Endodermal cell (in vitro differentiated cells): ENCODE results near the gene BST1. TPM values are rescaled to one million over a fixed set of nuclear protein-coding genes. Genes with fewer than 3 reads are reported as not detected.

Source experiments
- DNase-seq: peaks from one replicate; pipeline ENCODE4 v3.0.0-alpha.2; 2017
- H3K27ac ChIP-seq: 2 replicates; pipeline ENCODE4 v1.5.1; 2013; ENCODE audit warnings: mild to moderate bottlenecking, low read depth, low read length, moderate library complexity
- H3K27me3 ChIP-seq: 2 replicates; pipeline ENCODE4 v1.6.1; 2013; ENCODE audit warnings: mild to moderate bottlenecking, low read length, moderate library complexity; ENCODE audit not compliant: insufficient read depth, control insufficient read depth, poor library complexity, severe bottlenecking
- H3K36me3 ChIP-seq: 2 replicates; pipeline ENCODE4 v1.7.0; 2013; ENCODE audit warnings: mild to moderate bottlenecking, low read length, moderate library complexity; ENCODE audit not compliant: control insufficient read depth, insufficient read depth
- H3K4me1 ChIP-seq: one replicate; pipeline ENCODE4 v1.7.0; 2013; ENCODE audit warnings: low read length; ENCODE audit not compliant: control insufficient read depth, insufficient read depth
- H3K4me3 ChIP-seq: 2 replicates; pipeline ENCODE4 v1.5.1; 2013; ENCODE audit warnings: mild to moderate bottlenecking, low read length, moderate library complexity
- H3K9ac ChIP-seq: 2 replicates; pipeline ENCODE4 v1.6.1; 2013; ENCODE audit warnings: mild to moderate bottlenecking, low read length, moderate library complexity; ENCODE audit not compliant: poor library complexity, severe bottlenecking; ENCODE audit errors: extremely low read depth
- H3K9me3 ChIP-seq: 2 replicates; pipeline ENCODE4 v1.6.1; 2013; ENCODE audit warnings: mild to moderate bottlenecking, low read length, moderate library complexity; ENCODE audit not compliant: control insufficient read depth
- H3K27ac Mint-ChIP-seq: 2 replicates; pipeline ENCODE4 v1.8.0; 2020; ENCODE audit warnings: mixed read lengths
- H3K27me3 Mint-ChIP-seq: 2 replicates; pipeline ENCODE4 v1.8.0; 2021; ENCODE audit warnings: mild to moderate bottlenecking, mixed read lengths; ENCODE audit not compliant: insufficient read depth
- H3K36me3 Mint-ChIP-seq: 2 replicates; pipeline ENCODE4 v1.8.0; 2020; ENCODE audit warnings: low read depth, mixed read lengths
- H3K4me1 Mint-ChIP-seq: 2 replicates; pipeline ENCODE4 v1.8.0; 2020; ENCODE audit warnings: mixed read lengths
- H3K4me3 Mint-ChIP-seq: 2 replicates; pipeline ENCODE4 v1.8.0; 2020; ENCODE audit warnings: mild to moderate bottlenecking, moderate library complexity, mixed read lengths
- H3K9me3 Mint-ChIP-seq: 2 replicates; pipeline ENCODE4 v1.8.0; 2020; ENCODE audit warnings: mild to moderate bottlenecking, mixed read lengths
- CTCF ChIP-seq: fragments of 200-600 bp; sonication (generic); conservative IDR thresholded peaks from 2 replicates; pipeline ENCODE4 v1.5.0; 2021; ENCODE audit warnings: antibody characterized with exemption, mild to moderate bottlenecking
- WGBS, 2 experiments: methylation state at CpG; one replicate each; pipeline versions ENCODE4 v1.1.5 to v1.1.7; 2013; ENCODE audit warnings: missing lambda C conversion rate in 2 of 2, mixed read lengths in 1 of 2; ENCODE audit not compliant: insufficient coverage in 1 of 2, insufficient read length in 1 of 2; 5-methylcytosine and 5-hydroxymethylcytosine counted together
- total RNA-seq, 2 donors: library from RNA; stranded (reverse); fragmentation: NEBNext Ultra II Directional in 1 of 2; extraction: Animal tissue kit (Norgen Biotek cat#: 25700) in 1 of 2; gene quantifications; 2 replicates in 1 of 2; 3 replicates in 1 of 2; pipeline ENCODE4 v1.2.1, GENCODE V29; 2021

Gene BST1
- total RNA-seq, 2 donors from 2014 or later, result 0.44 to 0.53 TPM

GRCh38 chr4:15691346-15692135 lies 11.3 kb upstream of the BST1 start:
- peaks cover 23% of the 10 kb centered on the region for H3K36me3 Mint-ChIP-seq
- H3K9me3 ChIP-seq, result peaks cover 23% of the 10 kb centered on the region
- H3K27ac ChIP-seq, result peak overlapping the region; percentile 87
- peaks cover 34% of the 10 kb centered on the region for H3K4me1 Mint-ChIP-seq
- peaks cover 4% of the 10 kb centered on the region for H3K4me1 ChIP-seq
- H3K4me3 ChIP-seq, result no peak overlapping the region
- peaks cover 23% of the 10 kb centered on the region for H3K36me3 ChIP-seq
- no peak for DNase-seq
- H3K9me3 Mint-ChIP-seq, result peaks cover 5% of the 10 kb centered on the region
- no peaks in the 10 kb centered on the region for H3K27me3 ChIP-seq
- no peak overlapping the region for H3K4me3 Mint-ChIP-seq
- no peaks in the 10 kb centered on the region for H3K27me3 Mint-ChIP-seq
- WGBS, 2 experiments, result 75 to 81% methylated on average over 3 of the region's 3 CpGs
- TF ChIP-seq CTCF, result no peak
- H3K9ac ChIP-seq, result peak overlapping the region; percentile 63
- peak overlapping the region; percentile 97 for H3K27ac Mint-ChIP-seq

DNA sequence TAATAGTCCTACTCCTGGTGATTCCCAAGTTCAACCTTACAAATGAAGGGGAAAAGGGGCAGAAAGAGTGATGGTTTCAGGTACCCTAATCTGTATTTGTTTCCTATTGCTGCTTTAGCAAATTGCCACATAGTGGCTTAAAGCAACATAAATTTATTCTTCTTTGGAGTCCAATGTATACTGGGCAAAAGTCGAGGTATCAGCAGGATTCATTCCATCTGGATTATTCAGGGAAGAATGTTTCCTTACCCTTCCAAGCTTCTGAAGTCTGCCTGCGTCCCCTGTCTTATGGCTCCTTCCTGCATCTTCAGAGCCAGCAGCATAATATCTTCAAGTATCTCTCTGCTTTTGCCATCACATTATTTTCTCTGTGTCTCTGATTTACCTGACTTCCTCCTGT lies 10.3 kb upstream of the BST1 start:
- Histone ChIP-seq H3K4me3 (no peak overlapping the region), H3K27ac (no peak overlapping the region), H3K9me3 (peaks cover 23% of the 10 kb centered on the region), H3K9ac (no peak overlapping the region), H3K36me3 (peaks cover 12% of the 10 kb centered on the region), H3K27me3 (no peaks in the 10 kb centered on the region), H3K4me1 (peaks cover 4% of the 10 kb centered on the region)
- TF ChIP-seq CTCF, result no peak
- Mint-ChIP-seq H3K9me3 (peaks cover 13% of the 10 kb centered on the region), H3K4me1 (peaks cover 34% of the 10 kb centered on the region), H3K4me3 (no peak overlapping the region), H3K27me3 (peaks cover 2% of the 10 kb centered on the region), H3K36me3 (peaks cover 13% of the 10 kb centered on the region), H3K27ac (no peak overlapping the region)
- DNase-seq, result no peak
- 86 to 92% methylated on average over 2 of the region's 2 CpGs for WGBS, 2 experiments

- peaks cover 37% of the 10 kb centered on the region for H3K9me3 ChIP-seq
- Mint-ChIP-seq H3K4me1 (peaks cover 34% of the 10 kb centered on the region), H3K27me3 (peaks cover 2% of the 10 kb centered on the region), H3K4me3 (no peak overlapping the region), H3K9me3 (peaks cover 28% of the 10 kb centered on the region), H3K36me3 (peaks cover 5% of the 10 kb centered on the region), H3K27ac (no peak overlapping the region)
- peak overlapping the region; percentile 41 for H3K4me3 ChIP-seq
- WGBS, 2 experiments, result 90 to 94% methylated on average over 2 to 4 of the region's 4 CpGs
- no peaks in the 10 kb centered on the region for H3K27me3 ChIP-seq
- no peak overlapping the region for H3K9ac ChIP-seq
- DNase-seq, result no peak
- no peak for TF ChIP-seq CTCF
- no peak overlapping the region for H3K27ac ChIP-seq
- H3K4me1 ChIP-seq, result peaks cover 4% of the 10 kb centered on the region
- H3K36me3 ChIP-seq, result peaks cover 4% of the 10 kb centered on the region
Observed at GRCh38 chr4:15694431-15694830, 8.4 kb upstream of the BST1 start.
